ENCODE data around the gene ERFL. TPM values are rescaled to one million over a fixed set of nuclear protein-coding genes. Genes with fewer than 3 reads are reported as not detected.

The ERFL gene
- total RNA-seq, 1 experiment from 2014 or later, result not detected

- DNase-seq (ENCODE audit: low read depth), result peak; percentile 98
Observed at GRCh38 chr19:41859618-41860418, 68.4 kb downstream of the ERFL start, which contains the start of gene RPS19. TSS of gene RPS19 (plus strand) at chr19:41860255. CDS start at chr19:41860775, 520 bp downstream.

- no peak for DNase-seq (ENCODE audit: low read depth)
Observed at GRCh38 chr19:41859213-41859617, 69.0 kb downstream of the ERFL start.

Other genes starting within 250 kb of the ERFL start
- gene CEACAM7, start 240.2 kb downstream of the ERFL start, total RNA-seq (2014; rRNA removed), result not detected in 2 replicates
- gene CEACAM5, start 219.8 kb downstream of the ERFL start, total RNA-seq (2014; rRNA removed), result not detected in 2 replicates
- not detected in 2 replicates for gene CEACAM6, start 172.9 kb downstream of the ERFL start, total RNA-seq (2014; rRNA removed)
- not detected in 2 replicates for gene CEACAM3, start 131.9 kb downstream of the ERFL start, total RNA-seq (2014; rRNA removed)
- not detected in 2 replicates for gene LYPD4, start 83.8 kb downstream of the ERFL start, total RNA-seq (2014; rRNA removed)
- gene DMRTC2, start 83.4 kb downstream of the ERFL start, total RNA-seq (2014; rRNA removed), result not detected in 2 replicates
- 610 and 611 TPM in 2 replicates for gene RPS19, start 68.2 kb downstream of the ERFL start, total RNA-seq (2014; rRNA removed)
- gene CD79A, start 51.2 kb downstream of the ERFL start, total RNA-seq (2014; rRNA removed), result 0.23 and 0.64 TPM in 2 replicates
- 58.2 and 68.2 TPM in 2 replicates for gene ARHGEF1, start 45.3 kb downstream of the ERFL start, total RNA-seq (2014; rRNA removed)
- 174 and 241 TPM in 2 replicates for gene RABAC1, start 30.9 kb upstream of the ERFL start, total RNA-seq (2014; rRNA removed)
- 0.19 and 0.40 TPM in 2 replicates for gene ATP1A3, start 65.8 kb upstream of the ERFL start, total RNA-seq (2014; rRNA removed)
- gene GRIK5, start 141.8 kb upstream of the ERFL start, total RNA-seq (2014; rRNA removed), result 0.06 TPM in 2 replicates
- 23.3 and 26.2 TPM in 2 replicates for gene ZNF574, start 147.7 kb upstream of the ERFL start, total RNA-seq (2014; rRNA removed)
- gene POU2F2, start 204.0 kb upstream of the ERFL start, total RNA-seq (2014; rRNA removed), result 0.06 TPM in 1 of 2 replicates, not detected in the other

Data from LHCN-M2 (cell line).